ENCODE data around the gene AMIGO2. TPM values are rescaled to one million over a fixed set of nuclear protein-coding genes. Genes with fewer than 3 reads are reported as not detected.

The AMIGO2 gene
- total RNA-seq, 1 experiment from 2014 or later, result 6.5 TPM

GRCh38 chr12:47066278-47067025, 13.3 kb downstream of the AMIGO2 start:
- Mint-ChIP-seq H3K27ac (no peak overlapping the region), H3K27me3 (ENCODE audit: low read depth) (no peaks in the 10 kb centered on the region), H3K36me3 (0 out of 2 replicates have a peak, but pooled peaks cover 2% of the 10 kb centered on the region), H3K4me3 (no peak overlapping the region), H3K9me3 (peaks cover 6% of the 10 kb centered on the region; the same call in 1 of the 2 replicates), H3K4me1 (peaks cover 31% of the 10 kb centered on the region)
- TF ChIP-seq TEAD4 (CRISPR knock-in tag; IDR thresholded peaks at IDR 0.05) (no peak), ZNF138 (CRISPR knock-in tag; conservative IDR thresholded peaks at IDR 0.05) (no peak), PRRX2 (CRISPR knock-in tag; IDR thresholded peaks at IDR 0.05) (no peak), RORB (CRISPR knock-in tag; IDR thresholded peaks at IDR 0.05) (no peak), ETV6 (CRISPR knock-in tag; IDR thresholded peaks at IDR 0.05) (no peak), MYBL2 (CRISPR knock-in tag; IDR thresholded peaks at IDR 0.05) (no peak), IRF2 (CRISPR knock-in tag; IDR thresholded peaks at IDR 0.05; ENCODE audit: borderline replicate concordance, low read depth) (no peak), EMX1 (CRISPR knock-in tag; IDR thresholded peaks at IDR 0.05) (no peak), NFE2L1 (CRISPR knock-in tag; IDR thresholded peaks at IDR 0.05) (no peak), AR (CRISPR knock-in tag; IDR thresholded peaks at IDR 0.05) (no peak), ZNF263 (CRISPR knock-in tag; IDR thresholded peaks at IDR 0.05; ENCODE audit: low read depth) (no peak), ZBTB21 (CRISPR knock-in tag; IDR thresholded peaks at IDR 0.05; ENCODE audit: borderline replicate concordance) (no peak)
- TF ChIP-seq, protein P1, sequence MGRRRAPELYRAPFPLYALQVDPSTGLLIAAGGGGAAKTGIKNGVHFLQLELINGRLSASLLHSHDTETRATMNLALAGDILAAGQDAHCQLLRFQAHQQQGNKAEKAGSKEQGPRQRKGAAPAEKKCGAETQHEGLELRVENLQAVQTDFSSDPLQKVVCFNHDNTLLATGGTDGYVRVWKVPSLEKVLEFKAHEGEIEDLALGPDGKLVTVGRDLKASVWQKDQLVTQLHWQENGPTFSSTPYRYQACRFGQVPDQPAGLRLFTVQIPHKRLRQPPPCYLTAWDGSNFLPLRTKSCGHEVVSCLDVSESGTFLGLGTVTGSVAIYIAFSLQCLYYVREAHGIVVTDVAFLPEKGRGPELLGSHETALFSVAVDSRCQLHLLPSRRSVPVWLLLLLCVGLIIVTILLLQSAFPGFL (CRISPR knock-in tag; IDR thresholded peaks at IDR 0.05; ENCODE audit: borderline replicate concordance), result no peak
- TF ChIP-seq, protein P2, sequence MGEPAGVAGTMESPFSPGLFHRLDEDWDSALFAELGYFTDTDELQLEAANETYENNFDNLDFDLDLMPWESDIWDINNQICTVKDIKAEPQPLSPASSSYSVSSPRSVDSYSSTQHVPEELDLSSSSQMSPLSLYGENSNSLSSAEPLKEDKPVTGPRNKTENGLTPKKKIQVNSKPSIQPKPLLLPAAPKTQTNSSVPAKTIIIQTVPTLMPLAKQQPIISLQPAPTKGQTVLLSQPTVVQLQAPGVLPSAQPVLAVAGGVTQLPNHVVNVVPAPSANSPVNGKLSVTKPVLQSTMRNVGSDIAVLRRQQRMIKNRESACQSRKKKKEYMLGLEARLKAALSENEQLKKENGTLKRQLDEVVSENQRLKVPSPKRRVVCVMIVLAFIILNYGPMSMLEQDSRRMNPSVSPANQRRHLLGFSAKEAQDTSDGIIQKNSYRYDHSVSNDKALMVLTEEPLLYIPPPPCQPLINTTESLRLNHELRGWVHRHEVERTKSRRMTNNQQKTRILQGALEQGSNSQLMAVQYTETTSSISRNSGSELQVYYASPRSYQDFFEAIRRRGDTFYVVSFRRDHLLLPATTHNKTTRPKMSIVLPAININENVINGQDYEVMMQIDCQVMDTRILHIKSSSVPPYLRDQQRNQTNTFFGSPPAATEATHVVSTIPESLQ (CRISPR knock-in tag; IDR thresholded peaks at IDR 0.05), result no peak
- TF ChIP-seq, protein P3, sequence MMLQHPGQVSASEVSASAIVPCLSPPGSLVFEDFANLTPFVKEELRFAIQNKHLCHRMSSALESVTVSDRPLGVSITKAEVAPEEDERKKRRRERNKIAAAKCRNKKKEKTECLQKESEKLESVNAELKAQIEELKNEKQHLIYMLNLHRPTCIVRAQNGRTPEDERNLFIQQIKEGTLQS (CRISPR knock-in tag; conservative IDR thresholded peaks at IDR 0.05), result no peak
- TF ChIP-seq, protein P4, sequence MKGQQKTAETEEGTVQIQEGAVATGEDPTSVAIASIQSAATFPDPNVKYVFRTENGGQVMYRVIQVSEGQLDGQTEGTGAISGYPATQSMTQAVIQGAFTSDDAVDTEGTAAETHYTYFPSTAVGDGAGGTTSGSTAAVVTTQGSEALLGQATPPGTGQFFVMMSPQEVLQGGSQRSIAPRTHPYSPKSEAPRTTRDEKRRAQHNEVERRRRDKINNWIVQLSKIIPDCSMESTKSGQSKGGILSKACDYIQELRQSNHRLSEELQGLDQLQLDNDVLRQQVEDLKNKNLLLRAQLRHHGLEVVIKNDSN (CRISPR knock-in tag; IDR thresholded peaks at IDR 0.05), result no peak
- TF ChIP-seq, protein P5, sequence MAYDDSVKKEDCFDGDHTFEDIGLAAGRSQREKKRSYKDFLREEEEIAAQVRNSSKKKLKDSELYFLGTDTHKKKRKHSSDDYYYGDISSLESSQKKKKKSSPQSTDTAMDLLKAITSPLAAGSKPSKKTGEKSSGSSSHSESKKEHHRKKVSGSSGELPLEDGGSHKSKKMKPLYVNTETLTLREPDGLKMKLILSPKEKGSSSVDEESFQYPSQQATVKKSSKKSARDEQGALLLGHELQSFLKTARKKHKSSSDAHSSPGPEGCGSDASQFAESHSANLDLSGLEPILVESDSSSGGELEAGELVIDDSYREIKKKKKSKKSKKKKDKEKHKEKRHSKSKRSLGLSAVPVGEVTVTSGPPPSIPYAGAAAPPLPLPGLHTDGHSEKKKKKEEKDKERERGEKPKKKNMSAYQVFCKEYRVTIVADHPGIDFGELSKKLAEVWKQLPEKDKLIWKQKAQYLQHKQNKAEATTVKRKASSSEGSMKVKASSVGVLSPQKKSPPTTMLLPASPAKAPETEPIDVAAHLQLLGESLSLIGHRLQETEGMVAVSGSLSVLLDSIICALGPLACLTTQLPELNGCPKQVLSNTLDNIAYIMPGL (CRISPR knock-in tag; IDR thresholded peaks at IDR 0.05), result no peak
- ATAC-seq (no peak), DNase-seq (ENCODE audit: low spot score) (no peak)
- ChIA-PET CTCF (interaction anchor here (0.6 kb wide), 1 partner anchor 291 kb away, joined by 3 read pairs; no protein-coding TSS in a partner anchor), POLR2A (no interaction called here)
